ENCODE results near the gene TNFRSF9.

Gene TNFRSF9

DNA sequence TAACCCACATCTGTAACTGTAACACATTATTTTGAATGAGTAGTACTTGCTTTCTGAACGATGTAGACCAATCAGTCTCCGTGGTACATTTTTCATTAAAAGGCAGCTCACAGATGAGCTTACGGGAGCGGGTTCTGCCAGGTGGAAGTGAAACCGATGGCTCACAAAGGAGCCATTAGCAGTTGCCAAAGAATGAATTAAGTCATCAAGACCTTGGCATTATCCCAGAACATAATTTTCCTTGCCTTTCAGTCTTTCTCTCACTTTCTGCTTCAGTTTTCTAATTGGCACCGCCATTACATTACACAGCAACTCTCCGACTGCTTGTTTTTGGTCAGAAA lies 54.3 kb downstream of the TNFRSF9 start:
- TF ChIP-seq MYC (IDR thresholded peaks at IDR 0.05; ENCODE audit: low read depth, low read length) (no peak), POLR2A (IDR thresholded peaks at IDR 0.05; ENCODE audit: extremely low read depth, insufficient read length) (no peak)
- TF ChIP-seq, protein P1, sequence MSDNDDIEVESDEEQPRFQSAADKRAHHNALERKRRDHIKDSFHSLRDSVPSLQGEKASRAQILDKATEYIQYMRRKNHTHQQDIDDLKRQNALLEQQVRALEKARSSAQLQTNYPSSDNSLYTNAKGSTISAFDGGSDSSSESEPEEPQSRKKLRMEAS (IDR thresholded peaks at IDR 0.05; ENCODE audit: low read depth, low read length): no peak
- TF ChIP-seq, protein P2, sequence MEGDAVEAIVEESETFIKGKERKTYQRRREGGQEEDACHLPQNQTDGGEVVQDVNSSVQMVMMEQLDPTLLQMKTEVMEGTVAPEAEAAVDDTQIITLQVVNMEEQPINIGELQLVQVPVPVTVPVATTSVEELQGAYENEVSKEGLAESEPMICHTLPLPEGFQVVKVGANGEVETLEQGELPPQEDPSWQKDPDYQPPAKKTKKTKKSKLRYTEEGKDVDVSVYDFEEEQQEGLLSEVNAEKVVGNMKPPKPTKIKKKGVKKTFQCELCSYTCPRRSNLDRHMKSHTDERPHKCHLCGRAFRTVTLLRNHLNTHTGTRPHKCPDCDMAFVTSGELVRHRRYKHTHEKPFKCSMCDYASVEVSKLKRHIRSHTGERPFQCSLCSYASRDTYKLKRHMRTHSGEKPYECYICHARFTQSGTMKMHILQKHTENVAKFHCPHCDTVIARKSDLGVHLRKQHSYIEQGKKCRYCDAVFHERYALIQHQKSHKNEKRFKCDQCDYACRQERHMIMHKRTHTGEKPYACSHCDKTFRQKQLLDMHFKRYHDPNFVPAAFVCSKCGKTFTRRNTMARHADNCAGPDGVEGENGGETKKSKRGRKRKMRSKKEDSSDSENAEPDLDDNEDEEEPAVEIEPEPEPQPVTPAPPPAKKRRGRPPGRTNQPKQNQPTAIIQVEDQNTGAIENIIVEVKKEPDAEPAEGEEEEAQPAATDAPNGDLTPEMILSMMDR (IDR thresholded peaks at IDR 0.05; ENCODE audit: low read depth, low read length): no peak
- DNase-seq (ENCODE audit: low read depth): no peak
- H3K4me3 ChIP-seq (ENCODE audit: low read depth, low read length): no peak overlapping the region

DNA sequence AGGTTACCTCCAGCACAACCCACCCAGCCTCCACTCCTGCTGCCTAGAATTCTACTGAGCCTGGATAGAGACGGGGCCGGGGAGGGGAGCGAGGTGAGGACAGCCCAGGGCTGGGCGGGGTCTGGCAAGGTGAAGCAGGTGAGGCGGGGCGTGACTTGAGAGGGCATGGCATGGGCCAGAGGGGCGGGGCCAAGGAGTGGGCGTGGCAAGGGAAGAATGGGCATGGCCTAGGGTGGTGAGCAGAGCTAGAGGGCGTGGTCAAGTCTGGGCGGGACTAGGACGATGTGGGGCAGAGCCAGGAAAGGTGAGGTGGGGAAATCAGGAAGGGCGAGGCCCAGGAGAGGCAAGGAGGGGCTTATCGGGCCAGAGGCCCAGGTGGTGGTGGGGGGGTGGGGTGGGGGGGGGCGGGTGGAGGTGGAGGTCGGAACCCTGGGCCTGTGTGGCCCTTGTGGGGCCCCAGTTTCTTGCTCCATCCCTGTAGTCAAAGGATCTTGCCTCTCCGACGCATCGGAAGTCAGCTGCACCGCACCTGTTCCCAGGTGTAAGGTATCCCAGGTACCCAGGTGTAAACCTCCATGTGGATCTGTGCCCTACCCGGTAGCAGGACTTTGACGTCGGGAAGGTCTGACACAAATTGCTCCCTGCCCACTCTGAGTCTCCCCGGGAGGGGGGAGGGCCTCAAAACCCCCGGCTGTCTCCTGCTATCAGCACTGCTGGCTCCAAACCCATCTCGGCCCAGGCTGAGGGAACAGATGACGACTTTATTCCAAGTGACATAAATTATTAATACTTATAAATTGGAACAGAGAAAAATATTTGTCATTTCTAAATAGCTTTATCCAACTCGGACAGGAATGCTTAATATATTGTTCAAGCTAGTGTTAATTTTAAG lies 54.9 kb downstream of the TNFRSF9 start:
- no peak for DNase-seq (ENCODE audit: low read depth)
- TF ChIP-seq, protein P1 (IDR thresholded peaks at IDR 0.05; ENCODE audit: low read depth, low read length): no peak
- TF ChIP-seq, protein P2 (IDR thresholded peaks at IDR 0.05; ENCODE audit: low read depth, low read length): no peak
- TF ChIP-seq POLR2A (IDR thresholded peaks at IDR 0.05; ENCODE audit: extremely low read depth, insufficient read length): no peak
- no peak for TF ChIP-seq MYC (IDR thresholded peaks at IDR 0.05; ENCODE audit: low read depth, low read length)
- no peak overlapping the region for H3K4me3 ChIP-seq (ENCODE audit: low read depth, low read length)

DNA sequence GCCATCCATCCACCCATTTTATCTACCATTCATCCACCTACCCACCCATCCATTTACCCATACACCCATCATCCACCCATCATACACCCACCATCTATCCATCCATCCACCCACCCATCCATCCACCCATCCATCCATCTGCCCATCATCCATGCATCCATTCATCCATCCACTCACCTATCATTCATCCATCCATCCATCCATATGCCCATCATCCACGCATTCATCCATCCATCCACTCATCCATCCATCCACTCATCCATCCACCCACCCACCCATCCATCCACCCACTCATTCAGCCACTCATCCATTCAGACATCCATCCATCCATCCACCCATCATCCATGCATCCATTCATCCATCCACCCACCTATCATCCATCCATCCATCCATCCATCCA lies 55.9 kb downstream of the TNFRSF9 start:
- DNase-seq (ENCODE audit: low read depth): no peak
- TF ChIP-seq MYC (IDR thresholded peaks at IDR 0.05; ENCODE audit: low read depth, low read length) (no peak), POLR2A (IDR thresholded peaks at IDR 0.05; ENCODE audit: extremely low read depth, insufficient read length) (no peak)
- TF ChIP-seq, protein P1 (IDR thresholded peaks at IDR 0.05; ENCODE audit: low read depth, low read length): no peak
- TF ChIP-seq, protein P2 (IDR thresholded peaks at IDR 0.05; ENCODE audit: low read depth, low read length): no peak
- H3K4me3 ChIP-seq (ENCODE audit: low read depth, low read length): no peak overlapping the region

DNA sequence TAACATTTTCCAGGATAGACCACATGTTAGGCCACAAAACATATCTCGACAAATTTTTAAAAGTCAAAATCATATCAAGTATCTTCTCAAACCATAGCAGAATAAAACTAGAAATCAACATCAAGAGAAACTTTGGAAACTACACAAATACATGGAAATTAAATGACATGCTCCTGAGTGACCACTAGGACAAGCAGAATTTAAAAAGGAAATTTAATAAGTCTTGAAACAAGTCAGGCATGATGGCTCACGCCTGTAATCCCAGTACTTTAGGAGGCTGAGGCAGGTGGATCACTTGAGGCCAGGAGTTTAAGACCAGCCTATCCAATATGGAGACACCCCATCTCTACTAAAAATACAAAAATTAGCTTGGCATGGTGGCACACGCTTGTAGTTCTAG lies 61.4 kb downstream of the TNFRSF9 start:
- no peak overlapping the region for H3K4me3 ChIP-seq (ENCODE audit: low read depth, low read length)
- TF ChIP-seq, protein P2 (IDR thresholded peaks at IDR 0.05; ENCODE audit: low read depth, low read length): no peak
- TF ChIP-seq POLR2A (IDR thresholded peaks at IDR 0.05; ENCODE audit: extremely low read depth, insufficient read length): no peak
- TF ChIP-seq, protein P1 (IDR thresholded peaks at IDR 0.05; ENCODE audit: low read depth, low read length): no peak
- no peak for TF ChIP-seq MYC (IDR thresholded peaks at IDR 0.05; ENCODE audit: low read depth, low read length)
- DNase-seq (ENCODE audit: low read depth): no peak

DNA sequence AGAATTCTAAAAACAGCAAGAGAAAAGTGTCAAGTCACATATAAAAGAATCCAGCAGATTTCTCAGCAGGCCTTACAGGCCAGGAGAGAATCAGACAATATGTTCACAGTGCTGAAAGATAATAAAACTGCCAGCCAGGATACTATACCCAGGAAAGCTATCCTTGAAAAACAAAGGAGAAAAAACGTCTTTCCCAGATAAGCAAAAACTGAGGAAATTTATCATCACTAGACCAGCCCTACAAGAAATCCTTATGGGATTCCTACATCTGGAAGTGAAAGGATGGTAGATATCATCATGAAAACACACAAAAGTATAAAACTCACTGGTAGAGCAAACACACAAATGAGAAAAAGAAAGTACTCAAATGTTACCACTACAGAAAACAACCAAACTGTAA lies 62.6 kb downstream of the TNFRSF9 start:
- no peak for DNase-seq (ENCODE audit: low read depth)
- no peak for TF ChIP-seq POLR2A (IDR thresholded peaks at IDR 0.05; ENCODE audit: extremely low read depth, insufficient read length)
- TF ChIP-seq MYC (IDR thresholded peaks at IDR 0.05; ENCODE audit: low read depth, low read length): no peak
- no peak overlapping the region for H3K4me3 ChIP-seq (ENCODE audit: low read depth, low read length)

All from NB4 (cell line).